ENCODE data around the gene PAK4. TPM values are rescaled to one million over a fixed set of nuclear protein-coding genes. Genes with fewer than 3 reads are reported as not detected.

PAK4 gene
- total and polyA plus RNA-seq, 2 of the 8 experiments (the other 6 are each of a cell fraction or from before 2014, with no cell fraction given), result 50.7 to 64.4 TPM

- ChIA-PET POLR2A (ENCODE audit: partially characterized antibody) (interaction anchor here (0.6 to 2.2 kb wide), 6 partner anchors 10 to 185 kb away, joined by 3 to 9 read pairs (median 4); partner anchors contain the start of gene PAK4), CTCF (ENCODE audit: partially characterized antibody) (interaction anchor here (1.2 to 2.7 kb wide), 6 partner anchors 13 to 42 kb away, joined by 3 to 8 read pairs (median 4); no protein-coding TSS in a partner anchor)
- Histone ChIP-seq H3K4me2 (ENCODE audit: insufficient read depth in 1 of 2, low read depth in 2 of 2, low read length in 2 of 2) (peak overlapping the region; percentile 49 to 68), H3K79me1 (ENCODE audit: low read depth, low read length) (peaks cover 35% of the 10 kb centered on the region), H2BK12ac (ENCODE audit: low read depth, low read length) (0 out of 2 replicates have a peak overlapping the region, but pooled peaks have one; percentile 60), H4K8ac (ENCODE audit: extremely low read depth, insufficient read depth, low read length) (no peak overlapping the region), H3K27me3 (replicated peaks in 1 of 4; ENCODE audit: control insufficient read depth in 3 of 4, extremely low read depth in 1 of 4, insufficient read depth in 3 of 4, low read length in 3 of 4) (no peaks in the 10 kb centered on the region), H3K9me3 (ENCODE audit: insufficient read depth in 2 of 2, low read depth in 1 of 2, low read length in 1 of 2) (no peaks in the 10 kb centered on the region), H3K56ac (replicated peaks; ENCODE audit: insufficient read length, low read depth, low read length) (no peak overlapping the region), H2BK5ac (ENCODE audit: low read depth, low read length) (0 out of 2 replicates have a peak overlapping the region, but pooled peaks have one; percentile 88), H3K4ac (replicated peaks; ENCODE audit: insufficient read length, low read depth, low read length) (no peak overlapping the region), H3K27ac (ENCODE audit: low read depth, low read length) (peak overlapping the region; percentile 14; the same call in 1 of the 2 replicates), H3K18ac (ENCODE audit: extremely low read depth, low read length) (peak overlapping the region; percentile 87; the same call in 1 of the 2 replicates), H3K36me3 (ENCODE audit: control insufficient read depth in 2 of 4, insufficient read depth in 4 of 4, low read length in 3 of 4) (no peaks in the 10 kb centered on the region), H3K14ac (ENCODE audit: insufficient read length) (no peak overlapping the region), H3K79me2 (ENCODE audit: control insufficient read depth in 1 of 2, insufficient read depth in 2 of 2, low read length in 2 of 2) (peaks cover 2 to 86% of the 10 kb centered on the region in 2 experiments; a peak in 3 of 4 replicates), H3K23me2 (ENCODE audit: low read depth, low read length) (no peaks in the 10 kb centered on the region; the same call in 1 of the 2 replicates), H2BK120ac (replicated peaks; ENCODE audit: low read depth, low read length) (no peak overlapping the region), H2BK20ac (ENCODE audit: low read length) (peak overlapping the region; percentile 16; the same call in 1 of the 2 replicates), H4K5ac (ENCODE audit: insufficient read length, low read depth, low read length) (no peak overlapping the region), H4K91ac (replicated peaks; ENCODE audit: insufficient read length, low read length) (peak overlapping the region; percentile 57), H3K23ac (ENCODE audit: insufficient read length) (no peak overlapping the region), H2BK15ac (ENCODE audit: low read length) (no peak overlapping the region; the same call in 1 of the 2 replicates), H4K20me1 (replicated peaks in 1 of 2; ENCODE audit: control insufficient read depth in 1 of 2, insufficient read depth in 2 of 2, low read length in 2 of 2) (peaks cover 2 to 8% of the 10 kb centered on the region in 2 experiments), H3K4me3 (ENCODE audit: extremely low read depth in 1 of 4, insufficient read depth in 2 of 4, low read depth in 3 of 4, low read length in 4 of 4) (peak overlapping the region in 1 of 4 experiments; percentile 22; a peak in 1 of 8 replicates), H2AK5ac (ENCODE audit: low read depth, low read length) (no peak overlapping the region), H2AFZ (ENCODE audit: low read length) (no peak overlapping the region), H3K9ac (replicated peaks in 1 of 4; ENCODE audit: extremely low read depth in 1 of 4, low read depth in 3 of 4, low read length in 3 of 4) (no peak overlapping the region), H3K4me1 (replicated peaks in 1 of 4; ENCODE audit: control insufficient read depth in 3 of 4, insufficient read depth in 4 of 4, low read length in 3 of 4) (peaks cover 24 to 57% (median 41%) of the 10 kb centered on the region in 4 experiments)
- WGBS, 2 experiments (ENCODE audit: extremely low coverage in 1 of 2, insufficient coverage in 1 of 2, insufficient read length in 1 of 2, insufficient replicate concordance in 2 of 2, low coverage in 1 of 2, low lambda C conversion rate in 2 of 2, missing lambda C conversion rate in 1 of 2), result 46% methylated on average over 8 of the region's 8 CpGs; no CpG with 5 or more reads in 1 of the 2 experiments
- DNase-seq (ENCODE audit: low read depth in 1 of 2, low spot score in 2 of 2) (no peak), FAIRE-seq (peak; percentile 45)
These were observed 13.8 kb downstream of the PAK4 start for GRCh38 chr19:39139305-39139874.
